GM12874 (cell line): ENCODE results near the gene CORIN.

Experiments
- CTCF ChIP-seq: IDR thresholded peaks from 2 replicates; pipeline ENCODE4 v1.5.1; 2011; ENCODE audit warnings: low read depth, mild to moderate bottlenecking, control low read depth, low read length, moderate library complexity; ENCODE audit not compliant: insufficient read depth

CORIN gene

GRCh38 chr4:47647544-47647943 is 190.3 kb downstream of the CORIN start:
- no peak for TF ChIP-seq CTCF

GRCh38 chr4:47647029-47647428 is 190.8 kb downstream of the CORIN start:
- TF ChIP-seq CTCF: no peak

GRCh38 chr4:47646372-47646771 is 191.5 kb downstream of the CORIN start:
- no peak for TF ChIP-seq CTCF

DNA sequence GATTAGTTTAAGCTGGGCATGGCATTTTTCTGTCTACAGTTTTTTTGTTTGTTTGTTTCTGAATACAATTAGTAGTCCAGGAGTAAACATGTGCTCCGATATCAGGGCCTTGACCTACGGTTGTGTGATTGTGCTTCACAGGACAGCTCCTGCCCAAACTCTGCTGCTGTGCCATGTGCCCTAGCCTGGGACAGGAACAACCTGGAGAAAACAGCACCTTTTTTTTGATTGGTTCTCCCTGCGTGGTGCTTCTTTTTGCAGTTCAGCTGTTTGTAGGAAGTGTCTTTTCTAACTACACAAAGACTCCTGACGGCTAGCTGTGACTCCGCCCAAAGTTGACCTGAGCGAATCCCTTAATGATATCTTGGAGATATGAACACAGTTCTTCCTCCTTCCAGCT is 194.0 kb downstream of the CORIN start:
- no peak for TF ChIP-seq CTCF

GRCh38 chr4:47642985-47643760 is 194.7 kb downstream of the CORIN start:
- no peak for TF ChIP-seq CTCF

DNA sequence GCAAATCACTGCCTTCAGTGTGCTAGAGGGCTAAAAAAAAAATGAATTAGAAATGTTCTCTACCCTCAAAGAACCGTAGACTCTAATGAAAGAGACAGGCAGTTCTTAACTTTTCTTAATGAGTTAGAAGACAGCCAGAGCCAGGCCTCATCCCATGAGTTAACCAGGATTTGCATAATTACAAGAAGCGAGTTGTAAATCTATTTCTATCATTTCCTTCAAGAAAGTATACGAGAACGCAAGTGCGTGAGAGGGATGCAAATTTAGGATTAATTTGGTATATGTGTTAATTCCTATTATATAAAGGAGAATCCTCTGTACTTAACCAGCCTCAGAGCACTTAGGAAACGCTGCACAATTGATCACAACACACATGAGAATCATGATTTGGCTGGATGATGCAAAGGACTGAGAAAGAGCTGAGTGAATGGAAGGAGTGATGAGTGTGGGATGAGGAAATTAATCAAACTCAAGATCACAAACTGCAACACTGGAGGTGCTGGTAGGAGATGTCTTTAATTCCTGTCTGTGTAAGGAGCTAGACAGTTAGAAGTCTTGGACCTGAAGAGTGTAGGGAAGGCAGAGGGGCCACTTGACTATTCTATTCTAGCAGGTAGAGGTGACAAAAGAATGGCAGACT is 195.6 kb downstream of the CORIN start:
- TF ChIP-seq CTCF: no peak

- TF ChIP-seq CTCF: no peak
Measured at GRCh38 chr4:47641755-47642154, 196.1 kb downstream of the CORIN start.
